HG03045 (cell line): Measurements from ENCODE around the gene DIP2C.
"Not testable (repeated sequence)": the region's sequence is repeated elsewhere in the genome, so short reads cannot be mapped to it uniquely, and the experiment has no call there.

Experiments
- ATAC-seq: cut with Tn5 transposase; IDR thresholded peaks from one replicate; pipeline ENCODE4 v1.9.1; 2021; ENCODE audit warnings: mild to moderate bottlenecking, moderate library complexity; ENCODE audit not compliant: unreplicated experiment

DIP2C gene

GRCh38 chr10:269440-270074 lies 419.9 kb downstream of the DIP2C start:
- no peak for ATAC-seq

- no peak for ATAC-seq
Measured at GRCh38 chr10:267705-268104, 421.8 kb downstream of the DIP2C start.

GRCh38 chr10:266974-267425 lies 422.5 kb downstream of the DIP2C start:
- ATAC-seq: no peak

- not testable (repeated sequence) for ATAC-seq
Measured at GRCh38 chr10:265816-266588, 423.5 kb downstream of the DIP2C start.

GRCh38 chr10:265074-265440 lies 424.4 kb downstream of the DIP2C start:
- ATAC-seq: not testable (repeated sequence)

GRCh38 chr10:264160-265073 lies 425.1 kb downstream of the DIP2C start:
- ATAC-seq: not testable (repeated sequence)

GRCh38 chr10:260819-261429 lies 428.5 kb downstream of the DIP2C start:
- ATAC-seq: no peak

- no peak for ATAC-seq
Measured at GRCh38 chr10:251982-252582, 437.4 kb downstream of the DIP2C start.

- no peak for ATAC-seq
Measured at GRCh38 chr10:248307-248706, 441.2 kb downstream of the DIP2C start.

GRCh38 chr10:247480-247879 lies 442.0 kb downstream of the DIP2C start:
- ATAC-seq: no peak

GRCh38 chr10:246431-246830 lies 443.0 kb downstream of the DIP2C start:
- ATAC-seq: no peak

- ATAC-seq: no peak
Measured at GRCh38 chr10:244227-244626, 445.2 kb downstream of the DIP2C start.

- no peak for ATAC-seq
Measured at GRCh38 chr10:241966-242643, 447.4 kb downstream of the DIP2C start.

GRCh38 chr10:241451-241850 lies 448.0 kb downstream of the DIP2C start:
- ATAC-seq: no peak

GRCh38 chr10:239109-239508 lies 450.4 kb downstream of the DIP2C start:
- ATAC-seq: no peak

GRCh38 chr10:235915-236314 lies 453.6 kb downstream of the DIP2C start:
- no peak for ATAC-seq

- no peak for ATAC-seq
Measured at GRCh38 chr10:234708-235406, 454.6 kb downstream of the DIP2C start.

GRCh38 chr10:232878-233277 lies 456.6 kb downstream of the DIP2C start:
- no peak for ATAC-seq

- ATAC-seq: no peak
Measured at GRCh38 chr10:232061-232460, 457.4 kb downstream of the DIP2C start.
